ENCODE measurements around the gene VSIG2.

The VSIG2 gene

GRCh38 chr11:124768914-124769313, 16.9 kb upstream of the VSIG2 start:
- no peak for DNase-seq
- in situ Hi-C loops (cut with HindIII; ENCODE audit: low pct_ligation_motif_present, low pct_unique_long_range_greater_than_20kb, low sequenced_read_pairs) = no loop called here

GRCh38 chr11:124766156-124766555, 14.1 kb upstream of the VSIG2 start:
- in situ Hi-C loops (cut with HindIII; ENCODE audit: low pct_ligation_motif_present, low pct_unique_long_range_greater_than_20kb, low sequenced_read_pairs) = no loop called here
- no peak for DNase-seq

GRCh38 chr11:124763156-124763947, 11.3 kb upstream of the VSIG2 start:
- in situ Hi-C loops (cut with HindIII; ENCODE audit: low pct_ligation_motif_present, low pct_unique_long_range_greater_than_20kb, low sequenced_read_pairs) = no loop called here
- peak; percentile 83 for DNase-seq

DNA sequence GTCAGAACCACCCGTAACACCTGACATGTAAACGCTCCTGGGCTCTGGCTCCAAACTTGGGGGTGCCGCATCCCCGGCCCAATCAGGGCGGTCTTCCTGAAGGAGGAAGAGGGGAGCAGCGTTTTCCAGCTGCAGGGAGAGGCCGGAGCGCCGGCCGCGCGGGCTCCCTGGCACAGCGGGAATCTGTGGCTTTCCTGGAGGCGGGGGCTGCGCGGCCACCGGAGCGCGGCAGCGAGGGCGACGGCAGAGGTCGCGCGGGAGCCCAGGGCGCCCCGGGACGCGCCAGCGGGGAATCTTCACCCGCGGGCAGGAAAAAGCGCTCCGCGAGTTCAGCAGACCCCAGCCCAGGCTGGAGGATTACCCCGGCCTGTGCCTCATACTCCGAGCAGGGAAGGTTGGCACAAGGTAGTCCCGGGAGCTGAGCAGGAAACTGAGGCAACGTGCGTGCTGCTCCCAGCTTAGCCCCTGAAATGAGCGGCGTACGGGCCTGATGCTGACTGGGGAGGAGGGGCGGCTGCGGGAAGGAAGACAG, 10.6 kb upstream of the VSIG2 start:
- DNase-seq = peak; percentile 35
- in situ Hi-C loops (cut with HindIII; ENCODE audit: low pct_ligation_motif_present, low pct_unique_long_range_greater_than_20kb, low sequenced_read_pairs) = no loop called here

DNA sequence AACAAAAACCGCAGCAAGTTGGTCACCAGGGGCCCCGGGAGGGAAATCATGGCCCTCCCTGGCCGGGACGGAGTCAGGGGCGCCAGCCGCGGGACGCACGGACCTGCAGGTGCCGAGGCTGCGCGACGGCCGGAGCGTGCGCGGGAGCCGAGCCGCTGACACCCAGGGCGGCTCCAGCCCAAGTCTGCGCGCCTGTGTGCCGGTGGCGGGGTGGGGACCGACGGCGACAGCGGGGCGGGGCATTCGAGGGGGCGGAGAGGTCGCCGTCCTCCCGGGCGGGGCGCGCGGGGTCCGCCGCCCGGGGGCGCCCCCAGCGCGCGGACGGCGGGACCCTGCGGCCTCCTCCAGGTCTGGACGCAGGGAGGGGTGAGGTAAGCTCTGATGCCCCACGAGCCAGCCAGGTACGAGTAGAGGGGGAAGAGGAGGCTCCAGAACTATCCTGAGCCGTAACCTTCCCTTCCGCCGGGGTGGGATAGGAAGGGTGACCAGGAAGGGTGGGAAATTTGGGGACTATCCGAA, 10.1 kb upstream of the VSIG2 start, which contains the start of gene ESAM:
ESAM (minus strand) TSS at position 186 of the 519 bp plus-strand sequence; CDS start at position 50, 136 bp downstream.
- DNase-seq = peak; percentile 6

DNA sequence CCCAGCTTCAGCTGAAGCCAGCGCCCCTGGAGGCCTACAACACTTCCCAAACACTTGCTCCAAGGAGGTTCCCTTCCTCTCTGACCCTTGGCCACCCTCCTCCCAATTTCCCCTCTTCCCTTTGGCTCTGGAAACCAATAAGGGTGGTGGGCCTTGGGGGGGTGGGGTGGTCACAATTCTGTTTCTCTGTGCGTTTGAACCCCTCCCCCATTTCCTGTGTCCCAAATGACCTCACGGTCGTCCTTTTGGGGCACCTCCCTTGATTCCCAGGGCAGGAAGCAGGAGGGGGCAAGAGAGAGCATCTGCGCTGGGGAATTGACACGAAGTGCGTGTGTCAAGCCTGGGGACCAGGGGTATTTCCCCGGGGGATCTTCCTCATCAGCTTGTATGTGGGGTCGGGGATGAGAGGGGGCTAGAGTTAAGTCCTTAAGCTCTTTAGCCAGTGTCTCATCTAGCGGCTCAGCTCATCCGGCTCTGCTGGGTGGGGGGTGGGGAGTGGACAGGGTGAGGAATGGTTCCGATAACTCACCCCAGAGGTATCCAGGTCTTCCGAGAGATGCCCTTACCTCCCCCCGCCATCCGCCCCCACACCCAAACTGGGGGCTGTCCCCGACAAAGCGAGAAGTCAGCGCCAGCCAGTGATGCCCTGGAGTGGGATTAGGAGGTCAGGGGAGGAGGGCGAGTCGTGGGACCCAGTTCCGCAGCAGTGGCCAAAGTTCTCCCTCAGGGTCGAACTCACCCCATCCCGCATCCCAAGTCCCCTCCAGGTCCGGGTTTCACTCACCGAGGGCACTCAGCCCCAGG, 9.4 kb upstream of the VSIG2 start:
- in situ Hi-C loops (cut with HindIII; ENCODE audit: low pct_ligation_motif_present, low pct_unique_long_range_greater_than_20kb, low sequenced_read_pairs) = no loop called here
- DNase-seq = no peak

More for the DNA sequence above, 10.1 kb upstream of the VSIG2 start, which contains the start of gene ESAM:
- in situ Hi-C loops (cut with HindIII; ENCODE audit: low pct_ligation_motif_present, low pct_unique_long_range_greater_than_20kb, low sequenced_read_pairs) = no loop called here

DNA sequence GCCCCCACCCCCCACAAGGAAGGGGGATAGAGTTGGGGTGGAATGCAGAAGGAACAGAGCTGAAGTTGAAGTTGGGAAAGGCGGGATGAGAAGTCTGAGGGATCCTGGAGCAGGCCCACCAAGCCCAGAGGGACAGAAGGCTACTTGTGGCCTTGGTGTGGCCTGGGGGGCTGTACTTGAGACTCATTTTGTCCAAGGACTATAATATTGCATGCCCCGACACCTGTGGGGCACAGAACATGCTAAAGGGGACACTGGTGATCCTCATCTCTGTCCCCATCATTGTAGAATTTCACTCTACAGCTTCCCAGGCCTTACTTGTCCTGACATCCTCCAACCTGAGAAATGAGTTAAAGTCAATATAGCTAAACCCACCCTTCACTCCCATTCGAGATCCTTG, 8.8 kb upstream of the VSIG2 start:
- in situ Hi-C loops (cut with HindIII; ENCODE audit: low pct_ligation_motif_present, low pct_unique_long_range_greater_than_20kb, low sequenced_read_pairs) = no loop called here
- DNase-seq = no peak

- in situ Hi-C loops (cut with HindIII; ENCODE audit: low pct_ligation_motif_present, low pct_unique_long_range_greater_than_20kb, low sequenced_read_pairs) = no loop called here
- DNase-seq = no peak
These were observed 8.2 kb upstream of the VSIG2 start for GRCh38 chr11:124760205-124760652.

- in situ Hi-C loops (cut with HindIII; ENCODE audit: low pct_ligation_motif_present, low pct_unique_long_range_greater_than_20kb, low sequenced_read_pairs) = no loop called here
- no peak for DNase-seq
These were observed 7.5 kb upstream of the VSIG2 start for GRCh38 chr11:124759266-124760204.

DNA sequence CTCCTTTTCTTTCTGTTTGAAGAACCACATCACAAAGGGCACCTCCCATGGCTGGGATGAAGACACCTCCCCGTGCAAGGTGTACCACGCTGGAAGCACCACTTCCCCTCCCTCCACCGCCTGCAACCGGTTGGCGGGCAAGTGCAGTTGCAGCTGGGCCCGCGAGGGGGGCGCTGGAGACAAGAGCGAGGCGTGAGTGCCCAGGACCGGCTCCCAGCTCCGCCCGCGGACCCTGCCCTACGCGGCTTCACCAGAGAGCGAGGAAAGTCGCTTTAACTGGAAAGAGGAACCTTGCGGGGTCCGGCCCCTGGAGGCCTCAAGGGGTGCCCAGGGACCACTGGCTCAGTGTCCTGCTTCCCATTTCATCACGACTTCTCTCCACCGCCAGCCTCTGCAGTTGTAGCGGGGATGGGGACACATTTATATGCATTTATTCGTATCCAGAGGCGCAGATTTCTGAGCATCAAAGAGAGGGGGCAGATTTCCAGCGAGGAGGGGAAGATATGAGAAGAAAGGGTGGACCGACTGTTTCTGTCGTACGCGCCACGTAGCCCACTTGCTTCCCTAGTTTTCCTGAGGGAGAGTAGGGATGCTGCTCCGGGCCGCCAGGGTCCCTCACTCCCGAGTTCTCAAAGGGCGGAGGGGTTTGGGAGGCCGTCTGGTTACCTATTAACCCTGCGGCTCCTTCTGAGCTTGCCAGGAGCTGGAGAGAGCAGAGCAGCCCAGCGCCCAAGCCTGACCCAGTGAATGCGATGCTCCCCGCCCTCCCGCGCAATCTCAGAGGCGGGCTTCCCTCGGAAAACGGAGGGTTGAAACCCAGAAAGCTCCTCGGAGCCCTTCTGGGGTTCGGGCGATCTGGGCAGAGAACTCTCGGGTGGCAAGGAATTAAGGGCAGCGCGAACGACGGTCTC, 6.6 kb upstream of the VSIG2 start:
- in situ Hi-C loops (cut with HindIII; ENCODE audit: low pct_ligation_motif_present, low pct_unique_long_range_greater_than_20kb, low sequenced_read_pairs) = no loop called here
- peak; percentile 84 for DNase-seq

- in situ Hi-C loops (cut with HindIII; ENCODE audit: low pct_ligation_motif_present, low pct_unique_long_range_greater_than_20kb, low sequenced_read_pairs) = no loop called here
- no peak for DNase-seq
These were observed 5.3 kb upstream of the VSIG2 start for GRCh38 chr11:124757320-124757719.

GRCh38 chr11:124756753-124757227, 4.7 kb upstream of the VSIG2 start:
- DNase-seq = no peak
- in situ Hi-C loops (cut with HindIII; ENCODE audit: low pct_ligation_motif_present, low pct_unique_long_range_greater_than_20kb, low sequenced_read_pairs) = no loop called here

- in situ Hi-C loops (cut with HindIII; ENCODE audit: low pct_ligation_motif_present, low pct_unique_long_range_greater_than_20kb, low sequenced_read_pairs) = no loop called here
- no peak for DNase-seq
These were observed 4.1 kb upstream of the VSIG2 start for GRCh38 chr11:124756033-124756752.

DNA sequence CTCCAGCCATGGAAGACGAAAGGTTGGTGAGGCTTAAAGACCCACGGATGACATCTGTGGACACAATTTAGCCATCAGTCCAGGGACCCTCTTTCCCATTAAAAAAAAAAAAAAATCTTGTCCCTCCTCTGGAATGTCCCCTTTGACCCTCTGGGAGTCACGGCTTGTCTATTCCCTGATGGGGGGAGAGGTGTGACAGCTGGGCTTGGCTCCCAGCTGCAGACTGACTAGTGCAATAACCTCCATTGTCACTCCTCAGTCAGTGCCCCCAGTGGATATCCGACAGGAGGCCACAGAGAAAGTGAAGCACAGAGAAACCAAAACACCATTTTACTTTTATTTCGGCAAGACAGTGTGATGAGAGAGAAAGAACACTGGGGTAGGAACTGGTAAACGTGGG, 2.7 kb upstream of the VSIG2 start:
- in situ Hi-C loops (cut with HindIII; ENCODE audit: low pct_ligation_motif_present, low pct_unique_long_range_greater_than_20kb, low sequenced_read_pairs) = no loop called here
- DNase-seq = no peak

DNA sequence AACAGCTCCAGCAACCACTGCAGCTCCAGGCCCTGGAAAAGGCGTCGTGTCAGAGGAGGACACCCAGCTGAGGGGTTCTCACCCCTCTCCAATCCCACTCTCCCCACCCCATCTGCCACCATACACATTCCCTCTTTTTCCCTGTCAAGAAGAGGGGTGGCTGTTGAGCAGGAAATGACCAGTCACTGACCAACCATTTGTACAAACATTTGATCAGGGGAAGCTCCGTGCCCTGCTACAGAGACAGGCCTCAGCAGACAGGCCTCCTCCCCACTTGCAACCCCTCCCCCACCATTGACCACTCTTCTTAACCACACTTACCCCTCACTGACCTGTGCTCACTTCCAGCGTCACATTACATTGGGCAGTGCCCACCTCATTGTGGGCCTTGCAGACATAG, 2.3 kb upstream of the VSIG2 start:
- in situ Hi-C loops (cut with HindIII; ENCODE audit: low pct_ligation_motif_present, low pct_unique_long_range_greater_than_20kb, low sequenced_read_pairs) = no loop called here
- no peak for DNase-seq

DNA sequence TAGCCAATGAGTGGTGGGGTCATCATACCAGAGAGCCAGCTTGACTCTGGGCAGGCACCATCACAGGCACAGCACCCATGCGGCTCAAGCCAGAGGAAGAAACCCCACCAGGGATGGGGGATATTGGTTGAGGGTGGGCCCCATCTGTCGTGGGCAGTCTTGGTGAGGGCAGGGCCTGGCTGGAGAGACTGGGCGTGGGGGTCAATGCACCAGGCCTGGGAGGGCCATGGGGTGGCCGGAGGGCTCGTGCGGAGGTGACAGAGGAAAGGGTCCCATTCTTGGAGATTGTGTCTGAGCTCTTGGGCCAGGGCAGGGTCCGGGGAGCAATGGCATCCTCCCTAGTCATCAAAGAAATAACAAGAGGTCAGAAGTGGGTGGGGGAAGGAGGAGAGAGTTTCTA, 1.6 kb upstream of the VSIG2 start:
- DNase-seq = no peak
- in situ Hi-C loops (cut with HindIII; ENCODE audit: low pct_ligation_motif_present, low pct_unique_long_range_greater_than_20kb, low sequenced_read_pairs) = no loop called here

DNA sequence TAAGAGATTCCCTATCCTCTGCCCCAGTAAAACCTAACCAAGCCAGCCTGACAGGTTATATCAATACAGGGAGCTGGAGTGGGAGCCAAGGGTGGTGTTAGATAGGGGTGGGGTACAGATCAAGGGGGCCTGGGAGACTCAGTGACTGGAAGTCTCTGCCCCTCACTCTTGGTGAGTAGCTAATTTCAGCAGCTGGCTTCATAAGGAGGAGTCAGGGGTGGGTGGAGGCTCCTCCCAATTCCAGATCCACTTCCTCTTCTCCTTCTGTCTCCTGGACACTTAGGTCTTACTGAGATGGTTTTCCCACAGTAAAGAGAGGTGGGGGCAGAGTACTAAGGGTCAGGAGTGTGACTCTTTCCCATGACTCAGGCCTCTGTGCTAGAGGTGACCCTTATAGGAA, 1.1 kb upstream of the VSIG2 start:
- in situ Hi-C loops (cut with HindIII; ENCODE audit: low pct_ligation_motif_present, low pct_unique_long_range_greater_than_20kb, low sequenced_read_pairs) = no loop called here
- no peak for DNase-seq

Data from ACHN (cell line).